ENCODE measurements around the gene SLC5A9.
"Not testable (repeated sequence)": the region's sequence is repeated elsewhere in the genome, so short reads cannot be mapped to it uniquely, and the experiment has no call there.

SLC5A9 gene

DNA sequence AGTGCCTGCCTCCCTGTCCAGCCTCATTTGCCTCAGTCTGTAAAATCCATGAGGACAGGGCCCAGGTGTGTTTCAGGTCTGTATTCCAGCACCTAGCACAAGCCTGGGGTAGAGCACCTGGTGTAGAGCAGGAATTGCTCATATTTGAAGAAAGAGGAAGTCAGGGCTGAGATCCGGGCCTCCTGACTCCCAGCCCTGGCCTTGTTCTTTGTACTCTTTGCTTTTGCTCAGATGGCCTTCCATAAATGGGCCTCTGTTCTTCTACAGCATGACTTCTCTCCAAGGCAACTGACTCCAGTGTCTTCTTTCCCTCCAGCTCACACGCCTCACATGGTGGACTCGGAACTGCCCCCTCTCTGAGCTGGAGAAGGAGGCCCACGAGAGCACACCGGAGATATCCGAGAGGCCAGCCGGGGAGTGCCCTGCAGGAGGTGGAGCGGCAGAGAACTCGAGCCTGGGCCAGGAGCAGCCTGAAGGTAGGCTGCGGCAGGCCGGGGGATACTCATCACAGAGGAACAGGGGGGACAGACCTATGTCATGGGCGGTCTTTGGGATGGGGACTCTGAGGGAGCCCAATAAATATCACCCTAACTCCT, 19.7 kb downstream of the SLC5A9 start:
- no peak for DNase-seq (ENCODE audit: low spot score)

DNA sequence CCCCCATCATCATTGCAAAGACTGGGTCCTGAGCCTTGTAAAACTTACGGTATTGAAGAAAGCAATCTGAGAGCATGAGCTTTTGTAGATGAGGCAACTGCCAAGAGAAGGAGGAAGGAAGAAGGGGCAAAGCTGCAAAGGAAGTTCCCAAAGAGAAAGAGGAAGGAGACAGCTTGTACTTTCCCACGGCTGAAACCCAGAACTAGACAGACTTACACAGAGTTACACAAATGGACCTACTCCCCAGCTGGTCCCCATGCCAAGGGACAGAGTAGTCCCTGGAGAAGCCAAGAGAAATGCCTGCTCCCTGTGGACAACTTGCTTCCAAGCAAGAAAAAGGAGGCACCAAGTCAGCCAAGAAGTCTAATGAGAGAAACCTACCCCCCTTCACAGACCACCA, 22.6 kb downstream of the SLC5A9 start:
- no peak for DNase-seq (ENCODE audit: low spot score)

DNA sequence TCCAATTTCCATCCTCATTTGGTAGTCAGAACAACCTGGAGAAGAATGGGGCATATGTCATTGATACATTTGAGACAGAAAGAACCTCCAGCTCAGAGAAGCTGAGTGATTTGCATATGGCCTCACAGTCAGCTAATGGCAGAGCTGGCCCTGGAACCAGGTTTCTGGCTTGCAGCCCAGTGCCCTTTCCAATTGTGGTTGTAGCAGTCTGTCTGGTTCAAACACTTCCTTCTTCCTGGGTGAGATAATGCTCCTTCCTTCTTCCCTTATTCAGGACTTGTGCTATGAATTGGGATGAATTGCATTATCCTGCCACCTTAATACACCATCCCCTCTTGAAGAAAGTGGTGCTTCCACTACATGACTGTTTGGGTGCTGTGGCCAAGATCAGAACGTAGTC, 24.2 kb downstream of the SLC5A9 start:
- DNase-seq (ENCODE audit: low spot score) = no peak

DNA sequence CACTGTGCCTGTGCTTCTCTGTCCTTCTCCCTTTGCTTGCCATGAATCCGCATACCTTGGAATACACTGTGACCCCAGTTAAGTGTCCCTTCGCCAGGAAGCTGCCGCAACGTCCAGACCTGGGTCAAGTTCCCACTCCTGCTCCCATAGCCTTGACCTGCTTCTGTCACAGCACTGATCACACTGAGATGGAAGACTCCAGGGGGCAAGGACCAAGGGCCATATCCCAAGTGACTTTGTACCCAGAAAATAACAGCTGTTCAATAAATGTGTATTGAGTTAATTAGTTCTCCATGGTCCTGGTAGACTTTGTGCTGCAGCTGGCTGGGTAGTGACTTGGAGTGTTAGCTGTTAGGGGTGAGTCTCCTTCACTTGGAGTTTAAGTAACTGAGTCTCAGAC, 25.8 kb downstream of the SLC5A9 start:
- no peak for DNase-seq (ENCODE audit: low spot score)

DNA sequence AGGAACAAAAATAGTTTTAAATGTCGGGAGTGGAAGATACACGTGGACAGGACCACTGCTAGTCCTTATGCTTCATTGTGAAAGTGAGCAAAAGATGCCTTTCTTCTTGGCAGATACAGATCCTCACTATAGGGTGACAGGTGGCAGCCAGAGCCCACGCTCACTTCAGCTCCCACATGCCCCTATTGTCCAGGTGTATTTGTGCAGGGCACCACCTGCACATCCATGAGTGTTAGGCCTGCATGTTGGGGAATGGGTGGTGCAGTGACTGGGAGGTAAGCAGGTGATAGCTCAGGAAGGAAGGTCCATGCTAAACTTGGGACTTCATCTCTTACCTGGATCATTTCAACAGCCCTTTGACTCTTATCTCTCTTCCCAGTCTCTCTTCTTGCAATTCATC, 27.4 kb downstream of the SLC5A9 start:
- DNase-seq (ENCODE audit: low spot score) = no peak

DNA sequence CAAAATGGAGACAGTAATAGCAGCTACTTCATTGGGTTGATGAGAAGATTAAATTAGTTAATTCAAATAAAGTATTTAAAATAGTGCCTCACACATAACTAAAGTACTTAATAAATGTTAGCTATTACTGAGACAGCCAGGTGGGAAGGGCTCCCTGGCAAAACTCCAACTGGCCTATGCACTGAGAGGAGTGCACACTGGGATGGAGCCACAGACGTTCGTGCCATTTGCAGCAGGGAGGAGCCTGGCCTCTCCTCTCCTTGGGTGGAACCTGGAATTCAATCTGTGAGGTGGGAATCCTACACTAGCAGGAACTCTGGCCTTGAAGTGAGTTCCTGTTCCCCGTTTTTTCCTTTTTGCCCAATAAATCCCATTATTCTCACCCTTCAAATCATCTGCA, 28.1 kb downstream of the SLC5A9 start:
- DNase-seq (ENCODE audit: low spot score) = no peak

DNA sequence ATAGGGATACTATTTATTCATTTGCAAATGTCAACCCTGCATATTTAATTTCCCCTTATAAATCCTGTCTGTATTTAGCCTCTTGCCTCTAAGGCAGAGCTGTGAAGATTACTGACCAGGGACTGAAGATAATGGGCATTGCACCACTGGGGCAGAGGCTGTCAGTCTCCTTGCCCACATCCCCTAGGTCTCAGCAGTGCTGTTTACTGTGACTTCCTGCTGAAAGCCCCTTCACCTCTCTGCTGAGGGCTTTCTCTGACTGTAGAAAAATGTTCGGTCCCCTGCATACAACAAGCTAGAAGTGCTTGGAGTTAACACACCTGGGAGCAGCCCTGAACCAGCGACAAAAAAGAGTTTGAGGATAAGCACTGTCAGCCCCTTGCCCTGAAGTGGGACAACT, 28.8 kb downstream of the SLC5A9 start:
- DNase-seq (ENCODE audit: low spot score) = no peak

DNA sequence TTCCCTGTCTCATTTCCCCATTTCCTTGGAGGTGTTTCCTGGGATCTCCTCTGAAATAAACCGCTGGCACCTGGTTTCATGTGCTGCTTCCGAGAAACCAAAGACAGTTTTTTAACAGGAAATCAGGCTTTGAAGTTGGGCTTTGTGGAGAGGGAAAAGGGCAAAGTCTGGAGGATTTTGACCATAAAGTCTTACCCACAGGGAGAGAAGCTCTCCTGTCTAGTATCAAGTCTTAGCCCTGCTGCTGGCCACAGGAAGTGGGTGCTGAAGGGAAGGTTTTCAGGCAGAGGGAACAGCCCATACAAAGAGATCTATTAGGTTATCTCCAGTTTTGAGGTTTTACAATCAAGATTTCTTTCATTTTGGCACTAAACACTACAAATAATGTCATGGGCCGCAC, 29.3 kb downstream of the SLC5A9 start:
- no peak for DNase-seq (ENCODE audit: low spot score)

DNA sequence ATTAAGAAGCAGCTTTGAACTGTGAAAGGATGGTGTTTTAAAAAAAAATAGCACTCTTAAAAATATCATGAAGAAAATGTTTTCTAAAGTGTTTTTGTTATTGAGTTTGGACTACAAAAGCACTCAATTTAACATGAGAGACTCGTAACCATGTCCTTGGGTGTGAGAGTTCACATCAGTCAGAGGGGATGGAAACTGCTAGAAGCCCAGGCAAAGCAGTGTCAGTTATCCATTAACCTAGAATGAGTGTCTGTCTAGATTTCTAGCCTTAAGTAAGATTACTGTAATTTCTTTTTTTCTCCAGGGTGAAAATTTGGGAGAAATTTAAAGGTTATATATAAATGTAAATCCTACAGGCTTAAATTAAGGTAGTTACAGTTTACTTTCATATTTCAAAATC, 31.7 kb downstream of the SLC5A9 start:
- no peak for DNase-seq (ENCODE audit: low spot score)

DNA sequence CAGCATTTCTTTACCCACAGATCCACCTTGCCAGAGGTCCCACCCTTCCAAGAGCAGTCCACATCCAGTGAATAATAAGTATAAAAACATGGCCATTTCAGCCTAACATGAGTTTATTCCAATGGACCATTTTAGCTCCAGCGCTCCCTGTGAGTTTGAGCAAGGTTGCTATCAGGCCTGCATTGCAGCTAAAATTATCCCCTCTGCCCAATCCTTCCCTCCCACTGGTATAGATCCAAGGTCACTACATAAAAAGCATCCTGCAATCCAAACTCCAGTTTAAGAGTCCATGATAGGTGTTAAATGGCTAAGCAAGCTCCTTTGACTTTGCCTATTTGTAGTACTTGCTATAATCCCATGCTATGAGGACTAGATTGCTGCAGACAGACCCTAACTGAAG, 35.6 kb downstream of the SLC5A9 start:
- no peak for DNase-seq (ENCODE audit: low spot score)

DNA sequence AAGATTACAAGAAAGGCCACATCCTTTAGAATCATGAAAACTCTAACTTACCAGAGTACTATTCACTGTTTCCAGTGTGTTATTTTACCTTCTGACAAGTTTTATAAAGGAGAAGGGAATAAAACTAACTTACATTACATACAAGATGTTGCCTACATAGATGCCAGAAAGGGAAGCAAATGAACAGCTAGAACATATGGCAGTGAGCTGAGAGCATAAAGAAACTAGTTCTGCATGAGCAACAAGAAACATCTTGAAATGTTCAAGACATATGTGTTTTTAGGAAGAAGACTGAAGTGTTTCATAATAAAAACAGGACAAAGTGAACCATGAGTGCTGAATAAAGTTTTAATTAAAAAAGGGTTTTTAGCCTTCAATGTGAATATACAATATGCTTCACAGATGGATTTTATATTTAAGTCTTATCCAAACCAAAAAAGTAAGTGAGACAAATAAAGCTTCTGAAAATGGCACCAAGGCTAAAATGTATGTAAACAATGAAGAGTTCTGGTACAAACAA, 39.4 kb downstream of the SLC5A9 start:
- no peak for DNase-seq (ENCODE audit: low spot score)

DNA sequence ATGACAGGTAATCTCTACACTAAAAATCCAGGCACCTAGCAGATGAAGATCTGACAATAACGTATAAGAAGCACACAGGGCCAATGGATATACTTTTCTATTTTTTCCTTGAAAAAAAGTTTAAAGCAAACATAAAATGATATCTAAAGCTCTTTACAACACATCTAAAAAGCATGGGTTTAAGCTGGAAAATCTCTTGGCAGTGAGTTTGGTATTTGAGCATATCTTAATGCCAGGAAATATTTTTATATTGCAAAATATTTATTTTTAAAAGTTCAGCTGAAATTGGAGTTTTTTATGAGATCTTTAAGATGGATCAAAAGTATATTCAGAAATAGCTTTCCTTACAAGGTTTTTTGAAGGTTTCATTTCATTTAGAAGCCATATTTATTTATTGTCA, 40.5 kb downstream of the SLC5A9 start:
- DNase-seq (ENCODE audit: low spot score) = no peak

DNA sequence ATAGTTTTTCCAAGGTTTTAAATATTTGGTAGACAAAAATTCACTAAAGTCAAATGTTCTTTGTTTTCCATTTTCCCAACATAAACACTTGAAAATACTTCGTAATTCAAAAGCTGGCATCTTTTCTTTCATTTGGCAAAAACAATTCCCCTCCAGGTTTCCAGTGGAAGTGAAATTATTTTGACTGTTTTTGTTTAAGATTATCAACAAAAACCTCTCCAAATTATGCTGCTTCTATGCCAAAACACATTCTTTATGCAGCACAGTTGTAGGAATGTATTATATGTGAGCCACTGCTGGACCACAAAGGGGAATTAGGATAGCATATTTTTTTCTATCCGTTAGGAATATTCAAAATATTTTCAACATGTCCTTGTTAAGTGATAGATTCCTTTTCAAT, 44.1 kb downstream of the SLC5A9 start:
- DNase-seq (ENCODE audit: low spot score) = no peak

DNA sequence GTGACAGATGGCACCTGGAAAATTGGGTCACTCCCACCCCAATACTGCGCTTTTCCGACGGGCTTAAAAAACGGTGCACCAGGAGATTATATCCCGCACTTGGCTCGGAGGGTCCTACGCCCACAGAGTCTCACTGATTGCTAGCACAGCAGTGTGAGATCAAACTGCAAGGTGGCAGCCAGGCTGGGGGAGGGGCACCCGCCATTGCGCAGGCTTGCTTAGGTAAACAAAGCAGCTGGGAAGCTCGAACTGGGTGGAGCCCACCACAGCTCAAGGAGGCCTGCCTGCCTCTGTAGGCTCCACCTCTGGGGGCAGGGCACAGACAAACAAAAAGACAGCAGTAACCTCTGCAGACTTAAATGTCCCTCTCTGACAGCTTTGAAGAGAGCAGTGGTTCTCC, 54.9 kb downstream of the SLC5A9 start:
- not testable (repeated sequence) for DNase-seq (ENCODE audit: low spot score)

DNA sequence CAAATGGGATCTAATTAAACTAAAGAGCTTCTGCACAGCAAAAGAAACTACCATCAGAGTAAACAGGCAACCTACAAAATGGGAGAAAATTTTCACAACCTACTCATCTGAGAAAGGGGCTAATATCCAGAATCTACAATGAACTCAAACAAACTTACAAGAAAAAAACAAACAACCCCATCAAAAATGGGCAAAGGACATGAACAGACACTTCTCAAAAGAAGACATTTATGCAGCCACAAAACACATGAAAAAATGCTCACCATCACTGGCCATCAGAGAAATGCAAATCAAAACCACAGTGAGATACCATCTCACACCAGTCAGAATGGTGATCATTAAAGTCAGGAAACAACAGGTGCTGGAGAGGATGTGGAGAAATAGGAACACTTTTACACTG, 59.8 kb downstream of the SLC5A9 start:
- not testable (repeated sequence) for DNase-seq (ENCODE audit: low spot score)

DNA sequence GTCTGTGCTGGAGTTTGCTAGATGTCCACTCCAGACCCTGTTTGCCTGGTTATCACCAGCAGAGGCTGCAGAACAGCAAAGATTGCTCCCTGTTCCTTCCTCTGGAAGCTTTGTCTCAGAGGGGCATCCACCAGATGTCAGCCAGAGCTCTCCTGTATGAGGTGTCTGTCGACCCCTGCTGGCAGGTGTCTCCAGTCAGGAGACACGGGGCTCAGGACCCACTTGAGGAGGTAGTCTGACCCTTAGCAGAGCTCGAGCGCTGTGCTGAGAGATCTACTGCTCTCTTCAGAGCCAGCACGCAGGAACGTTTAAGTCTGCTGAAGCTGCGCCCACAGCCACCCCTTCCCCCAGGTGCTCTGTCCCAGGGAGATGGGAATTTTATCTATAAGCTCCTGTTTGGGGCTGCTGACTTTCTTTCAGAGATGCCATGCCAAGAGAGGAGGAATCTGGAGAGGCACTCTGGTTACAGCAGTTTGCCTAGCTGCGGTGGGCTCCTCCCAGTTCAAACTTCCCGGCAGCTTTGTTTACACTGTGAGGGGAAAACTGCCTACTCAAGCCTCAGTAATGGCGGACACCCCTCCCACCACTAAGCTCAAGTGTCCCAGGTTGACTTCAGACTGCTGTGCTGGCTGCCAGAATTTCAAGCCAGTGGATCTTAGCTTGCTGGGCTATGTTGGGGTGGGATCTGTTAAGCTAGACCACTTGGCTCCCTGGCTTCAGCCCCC, 62.3 kb downstream of the SLC5A9 start:
- DNase-seq (ENCODE audit: low spot score) = not testable (repeated sequence)

DNA sequence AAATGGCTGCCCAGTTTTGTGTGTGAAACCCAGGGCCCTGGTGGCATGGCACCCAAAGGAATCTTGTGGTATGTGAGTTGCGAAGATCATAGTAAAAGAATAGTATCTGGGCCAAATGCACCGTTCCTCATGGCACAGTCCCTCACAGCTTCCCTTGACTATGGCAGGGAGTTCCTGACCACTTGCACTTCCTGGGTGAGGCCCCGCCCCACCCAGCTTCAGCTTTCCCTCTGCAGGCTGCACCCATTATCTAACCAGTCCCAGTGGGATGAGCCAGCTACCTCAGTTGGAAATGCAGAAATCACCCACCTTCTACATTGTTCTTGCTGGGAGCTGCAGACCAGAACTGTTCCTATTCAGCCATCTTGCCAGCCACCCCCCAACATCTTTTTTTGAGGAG, 63.0 kb downstream of the SLC5A9 start:
- DNase-seq (ENCODE audit: low spot score) = no peak

DNA sequence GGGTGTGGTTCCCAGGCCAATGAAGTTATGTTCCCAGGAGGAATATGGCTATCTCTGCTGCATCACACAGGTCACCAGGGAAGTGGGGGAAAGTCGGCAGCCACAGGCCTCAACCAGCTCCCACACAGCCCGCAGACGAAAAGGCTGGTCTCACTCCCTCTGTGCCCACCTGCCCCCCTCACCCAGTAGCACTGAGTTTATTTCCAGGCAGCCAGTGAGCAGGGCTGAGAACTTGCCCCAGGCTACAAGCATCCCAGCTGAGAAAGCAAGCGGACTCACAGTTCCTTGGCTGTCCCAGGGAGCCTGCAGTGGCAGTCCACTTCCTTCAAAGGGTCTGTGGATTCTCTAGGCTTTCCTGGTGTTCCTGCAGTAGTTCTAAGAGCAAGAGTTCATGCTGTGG, 68.9 kb downstream of the SLC5A9 start:
- DNase-seq (ENCODE audit: low spot score) = no peak

DNA sequence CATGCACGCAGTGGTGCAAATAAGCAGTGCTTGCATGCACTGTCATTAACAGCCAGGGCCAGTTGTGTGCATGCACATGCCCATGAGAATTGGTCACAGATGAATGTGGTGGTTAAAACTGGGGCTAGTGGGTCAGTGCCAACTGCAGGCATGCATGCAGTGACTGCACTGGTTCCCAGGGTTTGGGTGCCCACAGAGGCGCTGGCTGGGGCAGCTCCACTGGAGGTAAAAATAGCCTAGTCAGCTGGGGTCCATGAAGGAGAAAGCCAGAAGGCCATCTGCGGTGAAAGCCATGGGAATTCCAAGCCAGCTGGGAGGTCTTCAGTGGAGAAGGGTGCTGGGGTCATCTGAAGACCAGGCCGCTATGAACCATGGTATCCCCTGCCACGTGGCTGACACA, 70.2 kb downstream of the SLC5A9 start:
- DNase-seq (ENCODE audit: low spot score) = no peak

DNA sequence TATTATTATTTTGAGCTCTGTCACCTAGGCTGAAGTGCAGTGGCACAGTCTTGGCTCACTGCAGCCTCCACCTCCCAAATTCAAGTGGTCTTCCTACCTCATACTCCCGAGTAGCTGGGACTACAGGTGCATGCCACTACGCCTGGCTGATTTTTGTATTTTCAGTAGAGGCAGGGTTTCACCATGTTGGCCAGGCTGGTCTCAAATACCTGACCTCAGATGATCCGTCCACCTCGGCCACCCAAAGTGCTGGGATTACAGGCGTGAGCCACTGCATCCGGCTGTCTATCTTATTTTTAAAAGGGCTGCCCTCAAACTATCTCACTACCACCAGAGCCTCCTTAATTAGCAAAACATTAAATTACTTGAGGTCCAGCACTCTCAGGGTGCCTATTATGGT, 71.6 kb downstream of the SLC5A9 start:
- DNase-seq (ENCODE audit: low spot score) = not testable (repeated sequence)

DNA sequence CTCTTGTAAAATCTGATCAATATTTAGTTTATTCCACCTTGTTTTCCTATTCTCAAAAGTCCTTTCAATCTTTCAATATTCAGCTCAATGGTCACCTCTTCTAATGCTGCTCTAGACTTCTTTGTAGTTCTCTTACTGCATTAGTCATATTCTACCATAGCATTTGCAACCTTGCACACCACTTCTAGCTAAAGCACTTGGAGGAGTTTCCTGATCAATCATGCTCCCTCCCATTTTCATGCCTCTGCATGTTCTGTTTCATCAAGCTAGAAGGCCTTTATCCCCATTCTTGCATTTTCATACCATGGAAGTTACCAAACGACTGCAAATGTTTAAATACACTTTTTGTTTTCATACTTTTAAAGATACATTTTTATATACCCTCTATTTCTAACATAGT, 72.1 kb downstream of the SLC5A9 start:
- DNase-seq (ENCODE audit: low spot score) = no peak
